Ovary (tissue), 3 donors: Measurements from ENCODE around the gene HNRNPUL1.

Experiments
- EP300 ChIP-seq: sonication (generic); formaldehyde crosslinking; IDR thresholded peaks from one replicate; pipeline ENCODE4 v1.6.1; 2017; ENCODE audit warnings: antibody characterized with exemption
- POLR2A ChIP-seq: fragments of 450-650 bp; IDR thresholded peaks from one replicate; pipeline ENCODE4 v1.6.1; 2017; ENCODE audit warnings: antibody characterized with exemption, mild to moderate bottlenecking, moderate library complexity
- TF ChIP-seq, protein P1 (sequence below), 3 donors: fragments of 450-650 bp in 2 of 3; fragments of 200-600 bp in 1 of 3; IDR thresholded peaks; one replicate each; pipeline versions ENCODE4 v1.5.1 to v1.8.0; 2016 to 2022; ENCODE audit warnings: antibody characterized with exemption in 3 of 3, mild to moderate bottlenecking in 1 of 3
- donor health status: DM: no; HTN: no; CAD: no.

DNA sequence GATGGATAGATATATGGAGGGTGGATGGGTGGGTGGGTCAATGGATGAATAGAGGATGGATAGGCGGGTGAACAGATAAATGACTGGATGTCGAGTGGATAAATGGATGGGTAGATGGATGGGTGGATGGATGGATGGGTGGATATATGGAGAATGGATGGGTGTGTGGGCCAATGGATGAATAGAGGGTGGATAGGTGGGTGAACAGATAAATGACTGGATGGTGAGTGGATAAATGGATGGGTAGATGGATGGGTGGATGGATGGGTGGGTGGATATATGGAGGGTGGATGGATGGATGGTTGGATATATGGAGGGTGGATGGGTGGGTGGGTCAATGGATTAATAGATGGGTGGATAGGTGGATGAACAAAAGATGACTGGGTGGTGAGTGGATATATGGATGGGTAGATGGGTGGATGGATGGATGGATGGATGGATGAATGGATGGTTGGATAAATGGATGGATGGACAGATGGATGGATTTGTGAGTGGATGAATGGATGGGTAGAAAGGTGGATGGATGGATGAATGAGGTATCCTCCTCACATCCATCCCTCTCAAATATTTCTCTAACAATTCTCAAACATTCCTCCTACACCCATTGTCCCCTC, 24.1 kb upstream of the HNRNPUL1 start:
- TF ChIP-seq, protein P1, sequence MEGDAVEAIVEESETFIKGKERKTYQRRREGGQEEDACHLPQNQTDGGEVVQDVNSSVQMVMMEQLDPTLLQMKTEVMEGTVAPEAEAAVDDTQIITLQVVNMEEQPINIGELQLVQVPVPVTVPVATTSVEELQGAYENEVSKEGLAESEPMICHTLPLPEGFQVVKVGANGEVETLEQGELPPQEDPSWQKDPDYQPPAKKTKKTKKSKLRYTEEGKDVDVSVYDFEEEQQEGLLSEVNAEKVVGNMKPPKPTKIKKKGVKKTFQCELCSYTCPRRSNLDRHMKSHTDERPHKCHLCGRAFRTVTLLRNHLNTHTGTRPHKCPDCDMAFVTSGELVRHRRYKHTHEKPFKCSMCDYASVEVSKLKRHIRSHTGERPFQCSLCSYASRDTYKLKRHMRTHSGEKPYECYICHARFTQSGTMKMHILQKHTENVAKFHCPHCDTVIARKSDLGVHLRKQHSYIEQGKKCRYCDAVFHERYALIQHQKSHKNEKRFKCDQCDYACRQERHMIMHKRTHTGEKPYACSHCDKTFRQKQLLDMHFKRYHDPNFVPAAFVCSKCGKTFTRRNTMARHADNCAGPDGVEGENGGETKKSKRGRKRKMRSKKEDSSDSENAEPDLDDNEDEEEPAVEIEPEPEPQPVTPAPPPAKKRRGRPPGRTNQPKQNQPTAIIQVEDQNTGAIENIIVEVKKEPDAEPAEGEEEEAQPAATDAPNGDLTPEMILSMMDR (IDR thresholded peaks at IDR 0.05): no peak
- TF ChIP-seq POLR2A: no peak
- TF ChIP-seq EP300: no peak
